B cell (primary cell): Measurements from ENCODE around the gene IQCH. TPM values are rescaled to one million over a fixed set of nuclear protein-coding genes. Genes with fewer than 3 reads are reported as not detected.

Experiments used
- ATAC-seq: fragments of 200-7000 bp; cut with Tn5 transposase; one replicate; pipeline ENCODE4 v1.10.0; 2021; ENCODE audit warnings: low read depth, mild to moderate bottlenecking, moderate number of reproducible peaks, moderate library complexity
- CTCF ChIA-PET: fragments of 350-600 bp; sonication (Branson Sonifier 250); formaldehyde crosslinking; loops from one replicate; lab custom pipeline; 2021; ENCODE audit warnings: antibody characterized with exemption, inconsistent platforms; lab: Charles Lee
- POLR2A ChIA-PET: fragments of 350-600 bp; sonication (Branson Sonifier 250); formaldehyde crosslinking; loops from one replicate; lab custom pipeline; 2021; ENCODE audit warnings: antibody characterized with exemption; lab: Charles Lee
- DNase-seq: peaks from one replicate; pipeline ENCODE4 v3.0.0; 2013
- H2AFZ ChIP-seq: 2 replicates; pipeline ENCODE4 v1.6.1; 2012; ENCODE audit warnings: mild to moderate bottlenecking, low read depth, low read length; ENCODE audit not compliant: insufficient read depth, poor library complexity, severe bottlenecking
- H3K27ac ChIP-seq, 2 donors: 1 replicate in 1 of 2; 2 replicates in 1 of 2; pipeline ENCODE4 v1.5.1; 2012 to 2013; ENCODE audit warnings: low read length in 2 of 2, mild to moderate bottlenecking in 2 of 2, moderate library complexity in 1 of 2
- H3K27me3 ChIP-seq, 4 experiments: fragments of 200-600 bp in 1 of 4; sonication (generic) in 1 of 4; replicated peaks in 1 of 4; 1 replicate in 2 of 4; 2 replicates in 2 of 4; pipeline versions ENCODE4 v1.6.1 to v1.7.0; 2013 to 2016; ENCODE audit warnings: low read length in 3 of 4, mild to moderate bottlenecking in 2 of 4, mixed read lengths in 1 of 4, moderate library complexity in 1 of 4; ENCODE audit not compliant: insufficient read depth in 4 of 4, control insufficient read depth in 3 of 4; ENCODE audit errors: control extremely low read depth in 1 of 4
- H3K36me3 ChIP-seq, 2 experiments: replicated peaks in 1 of 2; 1 replicate in 1 of 2; 2 replicates in 1 of 2; pipeline versions ENCODE4 v1.6.1 to v1.7.1; 2013; ENCODE audit warnings: low read length in 1 of 2; ENCODE audit not compliant: insufficient read depth in 2 of 2, control insufficient read depth in 1 of 2; ENCODE audit errors: control extremely low read depth in 1 of 2, extremely low read depth in 1 of 2
- H3K4me1 ChIP-seq, 2 donors: fragments of 200-600 bp in 1 of 2; sonication (generic) in 1 of 2; 1 replicate in 1 of 2; 2 replicates in 1 of 2; pipeline versions ENCODE4 v1.5.1 to v1.6.1; 2013 to 2017; ENCODE audit warnings: low read length in 2 of 2; ENCODE audit not compliant: control insufficient read depth in 2 of 2, insufficient read depth in 2 of 2
- H3K4me2 ChIP-seq: replicated peaks from 2 replicates; pipeline ENCODE3; 2012; ENCODE audit warnings: mild to moderate bottlenecking, low read depth, low read length; ENCODE audit not compliant: poor library complexity, severe bottlenecking
- H3K4me3 ChIP-seq, 5 experiments: fragments of 200-600 bp in 1 of 5; sonication (generic) in 1 of 5; 1 replicate in 3 of 5; 2 replicates in 2 of 5; pipeline versions ENCODE4 v1.5.1 to v1.7.0; 2011 to 2016; ENCODE audit warnings: low read length in 4 of 5, mild to moderate bottlenecking in 4 of 5, low read depth in 2 of 5, control low read depth in 1 of 5, moderate library complexity in 1 of 5; ENCODE audit not compliant: insufficient read depth in 1 of 5; ENCODE audit errors: control extremely low read depth in 1 of 5, extremely low read depth in 1 of 5
- H3K79me2 ChIP-seq: fragments of 200-600 bp; sonication (generic); one replicate; pipeline ENCODE4 v1.6.0; 2016; ENCODE audit warnings: low read length; ENCODE audit not compliant: control insufficient read depth, insufficient read depth
- H3K9ac ChIP-seq: fragments of 200-600 bp; sonication (generic); 2 replicates; pipeline ENCODE4 v1.6.1; 2017; ENCODE audit warnings: mild to moderate bottlenecking, low read length, moderate library complexity
- H3K9me3 ChIP-seq, 3 donors: one replicate each; pipeline versions ENCODE4 v1.6.1 to v1.7.1; 2013; ENCODE audit warnings: low read length in 2 of 3; ENCODE audit not compliant: control insufficient read depth in 2 of 3, insufficient read depth in 1 of 3; ENCODE audit errors: control extremely low read depth in 1 of 3
- H4K20me1 ChIP-seq: 2 replicates; pipeline ENCODE4 v1.6.0; 2012; ENCODE audit warnings: mild to moderate bottlenecking, low read length; ENCODE audit not compliant: insufficient read depth, control insufficient read depth, poor library complexity, severe bottlenecking
- H3K27ac Mint-ChIP-seq: one replicate; pipeline ENCODE4 v1.8.0; 2021; ENCODE audit warnings: mixed read lengths
- H3K27me3 Mint-ChIP-seq: one replicate; pipeline ENCODE4 v1.8.0; 2021; ENCODE audit warnings: mixed read lengths
- H3K4me1 Mint-ChIP-seq: one replicate; pipeline ENCODE4 v1.8.0; 2021; ENCODE audit warnings: mixed read lengths
- H3K4me3 Mint-ChIP-seq: one replicate; pipeline ENCODE4 v1.8.0; 2021; ENCODE audit warnings: mixed read lengths
- H3K9me3 Mint-ChIP-seq: one replicate; pipeline ENCODE4 v1.8.0; 2022; ENCODE audit warnings: mixed read lengths; ENCODE audit not compliant: insufficient read depth
- CTCF ChIP-seq: fragments of 200-600 bp; IDR thresholded peaks from one replicate; pipeline ENCODE4 v1.8.0; 2022; ENCODE audit warnings: antibody characterized with exemption, mild to moderate bottlenecking
- EZH2 ChIP-seq: IDR thresholded peaks from 2 replicates; pipeline ENCODE4 v1.6.1; 2012; ENCODE audit warnings: borderline replicate concordance, low read depth, mild to moderate bottlenecking, moderate library complexity, low read length; ENCODE audit not compliant: insufficient read depth, poor library complexity, severe bottlenecking
- WGBS: methylation state at CpG from one replicate; pipeline ENCODE4 v1.1.5; 2013; ENCODE audit warnings: missing lambda C conversion rate; ENCODE audit not compliant: insufficient coverage; 5-methylcytosine and 5-hydroxymethylcytosine counted together
- intact Hi-C: fragments of 100-400 bp; cut with micrococcal nuclease; formaldehyde crosslinking; loops from one replicate; pipeline ENCODE4 v1.10.0; 2022
- polyA plus RNA-seq: library from polyadenylated mRNA; depleted of rRNA; stranded (reverse); fragments of >200 nt; gene quantifications from 2 replicates; pipeline ENCODE4 v1.2.3, GENCODE V29; 2012
- total RNA-seq, 2 donors: library from RNA; stranded (reverse); fragments of 120-200 nt in 1 of 2; gene quantifications; 1 replicate in 1 of 2; 2 replicates in 1 of 2; pipeline versions ENCODE4 v1.2.3 to v1.2.4, GENCODE V29; 2013 to 2022

The IQCH gene
- total and polyA plus RNA-seq, 2 donors (not counting 1 experiment from before 2014, with no cell fraction given), result 1.6 TPM; not detected in 1

- no peaks in the 10 kb centered on the region for H3K27me3 Mint-ChIP-seq
- no peak overlapping the region for H3K4me3 ChIP-seq
- H3K4me1 Mint-ChIP-seq, result no peaks in the 10 kb centered on the region
- H3K9ac ChIP-seq, result no peak overlapping the region
- no peak overlapping the region for H3K4me2 ChIP-seq
- no peak overlapping the region for H3K4me3 Mint-ChIP-seq
- no peaks in the 10 kb centered on the region for H3K4me1 ChIP-seq
- H3K36me3 ChIP-seq, result peaks cover 0 to 33% of the 10 kb centered on the region in 2 experiments
- ATAC-seq, result no peak
- no peak overlapping the region for H3K27ac Mint-ChIP-seq
- no peak overlapping the region for H2AFZ ChIP-seq
- no peaks in the 10 kb centered on the region for H4K20me1 ChIP-seq
- H3K9me3 Mint-ChIP-seq, result no peaks in the 10 kb centered on the region
- ChIA-PET CTCF (interaction anchor here (0.6 kb wide), 2 partner anchors 14 to 261 kb away, joined by 3 read pairs; no protein-coding TSS in a partner anchor), POLR2A (no interaction called here)
- H3K79me2 ChIP-seq, result no peaks in the 10 kb centered on the region
- TF ChIP-seq CTCF, result no peak
- no peak for TF ChIP-seq EZH2
- WGBS, result 100% methylated on average over 2 of the region's 3 CpGs
- intact Hi-C loops, result loop anchor here (10.0 kb wide), 1 partner anchor 263 kb away; no protein-coding TSS in a partner anchor
- no peaks in the 10 kb centered on the region for H3K9me3 ChIP-seq
- no peak overlapping the region for H3K27ac ChIP-seq
- DNase-seq, result no peak
- H3K27me3 ChIP-seq, result no peaks in the 10 kb centered on the region
These were observed 46.9 kb upstream of the IQCH start for GRCh38 chr15:67207555-67208207.

- Histone ChIP-seq H3K36me3 (peaks cover 0 to 27% of the 10 kb centered on the region in 2 experiments), H3K4me2 (no peak overlapping the region), H3K79me2 (no peaks in the 10 kb centered on the region), H3K27ac (no peak overlapping the region), H3K4me1 (no peaks in the 10 kb centered on the region), H3K27me3 (no peaks in the 10 kb centered on the region), H3K9ac (no peak overlapping the region), H2AFZ (no peak overlapping the region), H3K9me3 (no peaks in the 10 kb centered on the region), H4K20me1 (no peaks in the 10 kb centered on the region), H3K4me3 (no peak overlapping the region)
- no CpG with 5 or more reads among the region's 2 CpGs for WGBS
- Mint-ChIP-seq H3K27me3 (no peaks in the 10 kb centered on the region), H3K4me3 (no peak overlapping the region), H3K9me3 (no peaks in the 10 kb centered on the region), H3K27ac (no peak overlapping the region), H3K4me1 (no peaks in the 10 kb centered on the region)
- CTCF ChIA-PET, result interaction anchor here (0.6 kb wide), 1 partner anchor 13 kb away, joined by 3 read pairs; no protein-coding TSS in a partner anchor
- DNase-seq (no peak), ATAC-seq (no peak)
- intact Hi-C loops, result loop anchor here (10.0 kb wide), 1 partner anchor 264 kb away; no protein-coding TSS in a partner anchor
- TF ChIP-seq EZH2, result no peak
- no peak for TF ChIP-seq CTCF
- POLR2A ChIA-PET, result no interaction called here
These were observed 46.2 kb upstream of the IQCH start for GRCh38 chr15:67208396-67208795.
